Anterior cingulate cortex (tissue), 58 donors: ENCODE measurements around the gene SHKBP1.

ENCODE experiments used
- DNase-seq, 58 donors: peaks; one replicate each; lab custom pipeline; 2025; lab: John Stamatoyannopoulos, UW

Gene SHKBP1

GRCh38 chr19:40598918-40599307 lies 22.2 kb downstream of the SHKBP1 start:
- no peak for DNase-seq

DNA sequence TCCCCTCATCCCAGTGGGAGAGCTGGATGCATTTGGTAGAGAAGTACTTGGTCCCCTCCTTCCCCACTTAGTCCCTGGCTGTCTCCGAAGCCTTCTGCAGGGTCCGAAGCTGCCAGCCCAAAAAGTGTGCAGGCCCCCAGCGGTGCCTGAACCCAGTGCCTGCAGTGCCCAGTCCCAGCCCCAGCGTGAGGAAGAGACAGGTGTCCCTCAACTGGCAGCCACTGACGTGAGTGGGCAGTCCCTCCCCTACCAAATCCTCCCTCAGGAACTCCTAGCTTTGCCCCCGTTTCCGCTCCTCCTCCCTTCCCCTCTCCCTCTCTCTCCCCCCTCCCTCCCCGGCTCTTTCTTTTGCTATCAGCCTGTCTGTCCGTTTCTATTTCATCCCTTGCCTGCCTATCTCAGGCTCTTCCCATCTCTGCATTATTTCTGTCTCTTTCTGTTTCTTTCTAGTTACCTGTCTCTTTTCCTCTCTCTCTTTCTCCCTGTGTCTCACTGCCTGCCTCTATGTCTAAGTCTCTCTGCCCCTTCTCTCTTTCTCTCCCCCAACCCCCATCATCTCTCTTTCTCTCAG lies 22.7 kb downstream of the SHKBP1 start:
- peak in 1 of 58 donors; percentile 15 for DNase-seq

- peak in 17 of 58 donors; percentile 13 to 66 (median 33) for DNase-seq
Observed at GRCh38 chr19:40599902-40600569, 23.4 kb downstream of the SHKBP1 start.

- DNase-seq: no peak
Observed at GRCh38 chr19:40600570-40601133, 24.0 kb downstream of the SHKBP1 start.

DNA sequence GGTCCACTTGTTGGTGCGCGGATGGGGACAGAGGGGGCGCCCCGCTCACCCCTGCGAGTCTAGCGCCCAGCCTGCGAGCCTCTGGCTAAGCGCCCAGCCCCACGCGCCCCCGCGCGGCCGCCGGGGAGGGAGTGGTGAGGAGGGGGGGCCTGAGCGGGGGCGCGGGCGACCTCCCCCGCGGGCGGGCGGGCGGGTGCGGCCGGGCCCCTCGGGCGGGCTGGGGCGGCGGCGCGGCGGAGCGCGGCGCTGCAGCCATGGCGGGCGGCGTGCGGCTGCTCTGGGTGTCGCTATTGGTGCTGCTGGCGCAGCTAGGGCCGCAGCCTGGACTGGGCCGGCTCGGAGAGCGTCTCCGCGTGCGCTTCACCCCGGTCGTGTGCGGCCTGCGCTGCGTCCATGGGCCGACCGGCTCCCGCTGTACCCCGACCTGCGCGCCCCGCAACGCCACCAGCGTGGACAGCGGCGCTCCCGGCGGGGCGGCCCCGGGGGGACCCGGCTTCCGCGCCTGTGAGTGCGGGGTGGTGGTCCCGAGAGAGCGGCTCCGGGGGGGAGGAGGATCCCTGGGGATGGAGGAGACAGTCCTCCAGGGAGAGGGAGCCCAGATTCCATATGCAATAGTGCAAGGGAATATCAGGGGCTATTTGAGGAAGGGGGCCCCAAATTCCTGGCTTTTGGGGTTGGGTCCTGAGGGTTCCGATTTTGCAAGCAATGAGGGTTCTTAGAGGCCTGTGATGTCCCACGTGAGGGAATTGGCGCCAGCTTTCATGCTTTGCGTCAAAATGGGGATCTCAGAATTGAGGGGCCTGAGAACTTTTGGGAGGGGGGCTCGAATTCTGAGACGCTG lies 24.7 kb downstream of the SHKBP1 start, which contains the start of gene LTBP4:
TSS of gene LTBP4 (plus strand) at position 236 of the 841 bp plus-strand sequence. CDS start at position 255, 19 bp downstream.
- peak in 14 of 58 donors; percentile 6 to 54 (median 30) for DNase-seq

DNA sequence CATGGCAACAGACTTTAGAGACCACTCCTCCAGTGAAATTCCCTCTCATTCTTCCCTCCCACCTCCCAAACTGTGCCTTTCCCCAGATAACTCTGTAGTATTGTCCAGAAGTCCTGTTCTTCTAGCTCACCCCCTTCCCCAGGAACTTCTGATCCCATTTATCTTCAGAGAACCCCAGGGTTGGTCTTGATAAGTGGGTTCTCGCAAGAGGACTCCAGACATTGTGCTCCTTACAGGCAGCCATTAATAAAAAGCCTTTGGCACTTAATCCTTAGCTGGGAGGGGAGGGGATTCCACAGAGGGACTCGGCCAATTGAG lies 26.4 kb downstream of the SHKBP1 start:
- DNase-seq: no peak

- DNase-seq: peak in 57 of 58 donors; percentile 11 to 93 (median 75)
Observed at GRCh38 chr19:40603389-40604170, 26.9 kb downstream of the SHKBP1 start.

GRCh38 chr19:40604171-40604646 lies 27.5 kb downstream of the SHKBP1 start:
- no peak for DNase-seq

DNA sequence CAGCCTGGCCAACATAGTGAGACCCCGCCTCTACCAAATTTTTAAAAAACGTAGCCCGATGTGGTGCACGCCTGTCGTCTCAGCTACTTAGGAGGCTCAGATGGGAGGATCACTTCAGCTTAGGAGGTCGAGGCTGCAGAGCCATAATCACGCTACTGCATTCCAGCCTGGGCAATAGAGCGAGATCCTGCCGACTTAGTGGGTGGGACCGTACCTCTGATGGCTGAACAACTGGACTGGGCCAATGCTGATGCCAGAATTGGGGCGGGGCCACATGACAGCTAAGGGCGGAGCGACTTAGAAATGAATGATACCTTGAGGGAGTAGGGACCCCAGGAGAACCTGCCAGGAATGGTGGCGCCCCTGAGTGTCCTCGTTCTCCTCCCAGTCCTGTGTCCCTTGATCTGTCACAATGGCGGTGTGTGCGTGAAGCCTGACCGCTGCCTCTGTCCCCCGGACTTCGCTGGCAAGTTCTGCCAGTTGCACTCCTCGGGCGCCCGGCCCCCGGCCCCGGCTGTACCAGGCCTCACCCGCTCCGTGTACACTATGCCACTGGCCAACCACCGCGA lies 28.1 kb downstream of the SHKBP1 start:
- DNase-seq: no peak

- DNase-seq: peak in 39 of 58 donors; percentile 11 to 67 (median 39)
Observed at GRCh38 chr19:40605216-40605971, 28.7 kb downstream of the SHKBP1 start.

DNA sequence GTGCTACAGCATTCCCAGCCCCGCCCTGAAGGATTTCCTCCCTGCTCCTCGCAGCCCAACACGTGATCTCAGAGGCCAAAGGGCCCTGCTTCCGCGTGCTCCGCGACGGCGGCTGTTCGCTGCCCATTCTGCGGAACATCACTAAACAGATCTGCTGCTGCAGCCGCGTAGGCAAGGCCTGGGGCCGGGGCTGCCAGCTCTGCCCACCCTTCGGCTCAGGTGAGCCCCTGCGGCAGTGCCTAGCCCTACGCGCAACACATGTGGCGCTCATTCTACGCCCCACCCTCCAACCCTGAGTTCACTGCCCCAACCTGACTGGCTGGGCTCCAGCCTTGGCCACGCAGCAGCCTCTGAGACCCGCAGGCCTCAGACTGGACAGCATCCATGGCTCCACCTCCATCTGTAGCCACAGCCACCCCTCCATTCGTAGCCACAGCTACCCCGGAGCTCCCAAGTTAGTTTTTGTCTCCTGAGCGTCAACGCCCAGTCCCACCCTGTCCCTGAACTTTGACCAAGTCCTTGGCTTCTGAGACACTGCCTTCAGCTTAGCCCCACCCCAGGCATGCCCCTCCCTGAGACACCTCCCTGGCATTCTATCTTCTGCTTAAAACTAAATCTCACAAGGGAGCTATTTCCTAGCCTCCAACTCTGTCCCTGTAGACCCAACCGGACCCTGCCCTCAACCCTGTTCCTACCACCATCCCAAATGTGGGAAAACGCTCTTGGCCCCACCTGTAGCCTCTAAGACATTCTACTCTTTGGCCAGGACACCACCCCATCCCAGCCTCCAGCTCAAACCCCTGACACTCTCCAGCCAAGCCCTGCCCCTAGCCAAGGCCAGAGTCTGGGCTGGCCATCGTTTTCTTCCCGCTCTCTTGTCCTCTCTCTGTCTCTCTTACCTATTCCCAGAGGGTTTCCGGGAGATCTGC lies 30.9 kb downstream of the SHKBP1 start:
- no peak for DNase-seq

DNA sequence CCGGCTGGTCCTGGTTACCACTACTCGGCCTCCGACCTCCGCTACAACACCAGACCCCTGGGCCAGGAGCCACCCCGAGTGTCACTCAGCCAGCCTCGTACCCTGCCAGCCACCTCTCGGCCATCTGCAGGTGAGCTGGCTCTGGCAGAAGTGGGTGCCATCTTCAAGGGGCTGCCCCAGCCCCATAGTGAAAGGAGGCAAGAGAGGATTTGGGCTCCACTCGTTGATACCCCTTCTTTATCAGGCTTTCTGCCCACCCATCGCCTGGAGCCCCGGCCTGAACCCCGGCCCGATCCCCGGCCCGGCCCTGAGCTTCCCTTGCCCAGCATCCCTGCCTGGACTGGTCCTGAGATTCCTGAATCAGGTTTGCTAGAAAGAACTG lies 31.6 kb downstream of the SHKBP1 start:
- no peak for DNase-seq

GRCh38 chr19:40608957-40609356 lies 32.3 kb downstream of the SHKBP1 start:
- no peak for DNase-seq

DNA sequence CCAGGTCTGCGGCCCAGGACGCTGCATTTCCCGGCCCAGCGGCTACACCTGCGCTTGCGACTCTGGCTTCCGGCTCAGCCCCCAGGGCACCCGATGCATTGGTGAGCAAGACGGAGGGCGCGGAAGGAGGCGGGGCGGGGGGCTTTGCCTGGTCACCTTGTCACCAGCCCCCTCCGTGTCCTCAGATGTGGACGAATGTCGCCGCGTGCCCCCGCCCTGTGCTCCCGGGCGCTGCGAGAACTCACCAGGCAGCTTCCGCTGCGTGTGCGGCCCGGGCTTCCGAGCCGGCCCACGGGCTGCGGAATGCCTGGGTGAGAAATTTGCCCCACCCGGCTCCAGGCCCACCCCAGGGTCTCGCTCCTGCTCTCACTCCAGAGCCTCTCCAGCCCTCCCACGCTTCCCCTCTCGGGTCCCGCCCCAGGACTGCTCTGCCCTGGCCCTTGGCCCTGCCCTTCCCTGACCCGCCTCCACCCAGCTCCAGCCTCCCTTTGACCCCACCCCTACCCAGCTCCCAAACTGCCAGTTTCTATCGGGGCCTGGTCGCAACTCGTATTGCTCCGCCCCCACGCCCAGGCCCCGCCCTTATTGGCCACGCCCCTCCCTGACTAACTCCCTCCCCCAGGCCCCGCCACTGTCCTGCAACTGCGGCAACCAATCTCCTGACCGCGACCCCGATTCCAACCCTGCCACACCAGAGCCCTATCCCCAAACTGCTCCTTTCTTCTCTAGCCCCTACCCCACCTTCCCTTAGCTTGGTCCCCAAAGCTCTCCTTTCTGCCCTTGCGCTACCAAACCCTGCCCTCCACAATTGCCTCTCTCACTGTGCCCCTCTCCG lies 33.1 kb downstream of the SHKBP1 start:
- DNase-seq: peak in 38 of 58 donors; percentile 16 to 81 (median 54)

DNA sequence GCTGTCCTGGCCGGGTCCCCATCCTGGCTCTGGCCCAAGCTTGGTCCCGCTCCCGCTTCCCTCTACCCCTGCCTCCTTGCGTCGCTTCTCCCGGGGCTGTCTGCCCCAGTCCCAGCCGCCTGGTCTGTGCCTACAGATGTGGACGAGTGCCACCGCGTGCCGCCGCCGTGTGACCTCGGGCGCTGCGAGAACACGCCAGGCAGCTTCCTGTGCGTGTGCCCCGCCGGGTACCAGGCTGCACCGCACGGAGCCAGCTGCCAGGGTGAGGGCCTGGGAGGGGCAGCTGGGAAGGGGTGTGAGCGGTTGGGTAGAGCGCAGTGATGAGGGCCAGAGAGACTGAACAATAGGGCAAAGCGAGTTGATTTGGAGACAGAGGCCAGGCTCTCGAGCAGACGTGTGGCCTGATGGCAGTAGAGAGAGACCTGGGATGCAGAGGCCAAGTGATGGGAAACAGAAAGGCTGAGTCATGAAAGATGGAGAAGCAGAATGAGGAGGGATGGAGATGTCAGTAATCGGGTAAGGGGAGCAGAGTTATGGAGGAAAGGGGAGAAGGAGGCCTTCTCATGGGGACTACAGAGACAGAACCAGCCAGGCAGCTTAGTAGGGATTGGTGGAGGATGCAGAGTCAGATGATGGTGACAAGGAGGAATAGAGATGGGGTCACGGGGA lies 33.9 kb downstream of the SHKBP1 start:
- DNase-seq: peak in 23 of 58 donors; percentile 20 to 76 (median 48)

DNA sequence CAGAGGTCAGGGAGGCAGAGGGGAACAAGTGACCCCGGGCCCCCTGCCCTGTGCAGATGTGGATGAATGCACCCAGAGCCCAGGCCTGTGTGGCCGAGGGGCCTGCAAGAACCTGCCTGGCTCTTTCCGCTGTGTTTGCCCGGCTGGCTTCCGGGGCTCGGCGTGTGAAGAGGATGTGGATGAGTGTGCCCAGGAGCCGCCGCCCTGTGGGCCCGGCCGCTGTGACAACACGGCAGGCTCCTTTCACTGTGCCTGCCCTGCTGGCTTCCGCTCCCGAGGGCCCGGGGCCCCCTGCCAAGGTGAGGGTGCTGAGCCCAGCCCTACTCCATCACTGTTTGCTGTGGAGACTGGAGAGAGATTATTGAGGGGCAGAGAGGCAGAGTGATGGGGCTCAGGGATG lies 34.4 kb downstream of the SHKBP1 start:
- no peak for DNase-seq
